GM20431 (cell line): ENCODE measurements around the gene AKAP9.

Experiments
- in situ Hi-C: fragments of 300-500 bp; cut with MseI, MboI; formaldehyde crosslinking; loops from one replicate; pipeline ENCODE4 v1.15.0; 2020; ENCODE audit warnings: low sequenced_read_pairs; ENCODE audit not compliant: unreplicated experiment

Gene AKAP9

DNA sequence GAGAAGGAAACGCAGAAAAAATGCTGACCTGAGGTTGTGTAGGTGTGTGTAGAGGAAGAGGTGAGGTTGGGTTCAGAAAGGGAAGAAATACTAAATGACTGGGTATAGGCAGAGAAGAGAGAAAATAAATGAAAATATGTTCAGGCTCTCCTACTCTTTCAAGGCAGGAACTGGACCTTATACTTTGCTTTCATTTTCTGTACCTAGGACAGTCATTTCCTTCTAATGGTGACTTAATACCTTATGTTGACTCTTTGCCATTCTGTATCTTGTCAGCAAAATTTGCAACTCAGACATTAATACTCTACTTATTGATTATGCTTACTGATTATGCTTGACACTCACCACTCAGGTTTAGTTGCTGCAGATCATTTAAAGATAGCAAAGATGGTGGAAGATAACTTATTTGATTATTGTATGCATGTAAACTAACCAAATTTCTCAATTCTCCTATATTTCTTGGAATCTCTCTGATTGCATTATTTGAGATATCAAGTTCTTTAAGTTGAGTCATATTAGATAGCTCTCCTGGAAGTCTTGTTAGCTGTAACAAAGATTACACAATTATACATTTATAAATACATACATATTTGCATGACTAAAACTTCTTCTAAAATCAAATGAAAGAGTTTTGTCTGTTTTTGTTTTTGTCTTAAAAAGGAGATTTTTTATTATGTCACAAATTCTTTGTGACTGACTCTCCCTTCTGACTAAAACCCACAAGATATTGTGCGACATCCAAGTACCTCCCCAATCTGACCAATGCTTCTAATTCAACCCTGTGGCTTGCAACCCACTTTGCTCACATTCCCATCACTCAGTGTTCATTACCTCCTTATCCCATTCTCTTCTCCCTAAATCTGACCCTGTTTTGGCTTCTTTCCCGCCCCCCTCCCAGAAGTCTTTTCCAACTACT is 218.3 kb downstream of the AKAP9 start:
- in situ Hi-C loops: no loop called here
